CD4-positive, alpha-beta T cell treated with Interleukin-17A for 1 hour (primary cell): ENCODE results near the gene PCDHGB6.
"Not testable (repeated sequence)": the region's sequence is repeated elsewhere in the genome, so short reads cannot be mapped to it uniquely, and the experiment has no call there.

Experiments used
- DNase-seq: peaks from one replicate; pipeline ENCODE4 v3.0.0-alpha.2; 2020

The PCDHGB6 gene

GRCh38 chr5:141419074-141419880, 11.5 kb downstream of the PCDHGB6 start:
- DNase-seq = no peak

- peak; percentile 56 for DNase-seq
Measured at GRCh38 chr5:141420855-141421488, 13.2 kb downstream of the PCDHGB6 start, which contains the start of gene PCDHGA11. Gene PCDHGA11 (plus strand): TSS chr5:141421051. CDS start chr5:141421228, 177 bp downstream.

- DNase-seq = no peak
Measured at GRCh38 chr5:141421489-141421855, 13.7 kb downstream of the PCDHGB6 start.

GRCh38 chr5:141422742-141423291, 15.0 kb downstream of the PCDHGB6 start:
- no peak for DNase-seq

- no peak for DNase-seq
Measured at GRCh38 chr5:141427783-141428426, 20.1 kb downstream of the PCDHGB6 start.

DNA sequence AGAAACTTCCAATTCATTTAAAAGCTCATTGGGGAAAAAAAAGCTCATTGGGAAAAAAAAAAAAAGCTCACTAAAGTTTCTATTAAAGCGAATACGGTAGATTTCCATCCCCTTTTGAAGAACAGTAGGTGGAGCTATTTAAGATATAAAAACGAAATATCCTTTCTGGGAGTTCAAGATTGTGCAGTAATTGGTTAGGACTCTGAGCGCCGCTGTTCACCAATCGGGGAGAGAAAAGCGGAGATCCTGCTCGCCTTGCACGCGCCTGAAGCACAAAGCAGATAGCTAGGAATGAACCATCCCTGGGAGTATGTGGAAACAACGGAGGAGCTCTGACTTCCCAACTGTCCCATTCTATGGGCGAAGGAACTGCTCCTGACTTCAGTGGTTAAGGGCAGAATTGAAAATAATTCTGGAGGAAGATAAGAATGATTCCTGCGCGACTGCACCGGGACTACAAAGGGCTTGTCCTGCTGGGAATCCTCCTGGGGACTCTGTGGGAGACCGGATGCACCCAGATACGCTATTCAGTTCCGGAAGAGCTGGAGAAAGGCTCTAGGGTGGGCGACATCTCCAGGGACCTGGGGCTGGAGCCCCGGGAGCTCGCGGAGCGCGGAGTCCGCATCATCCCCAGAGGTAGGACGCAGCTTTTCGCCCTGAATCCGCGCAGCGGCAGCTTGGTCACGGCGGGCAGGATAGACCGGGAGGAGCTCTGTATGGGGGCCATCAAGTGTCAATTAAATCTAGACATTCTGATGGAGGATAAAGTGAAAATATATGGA, 22.7 kb downstream of the PCDHGB6 start, which contains the start of gene PCDHGA12:
Gene PCDHGA12 (plus strand): TSS at position 176 of the 782 bp plus-strand sequence. CDS start 253 bp downstream, at position 429.
- peak; percentile 41 for DNase-seq

DNA sequence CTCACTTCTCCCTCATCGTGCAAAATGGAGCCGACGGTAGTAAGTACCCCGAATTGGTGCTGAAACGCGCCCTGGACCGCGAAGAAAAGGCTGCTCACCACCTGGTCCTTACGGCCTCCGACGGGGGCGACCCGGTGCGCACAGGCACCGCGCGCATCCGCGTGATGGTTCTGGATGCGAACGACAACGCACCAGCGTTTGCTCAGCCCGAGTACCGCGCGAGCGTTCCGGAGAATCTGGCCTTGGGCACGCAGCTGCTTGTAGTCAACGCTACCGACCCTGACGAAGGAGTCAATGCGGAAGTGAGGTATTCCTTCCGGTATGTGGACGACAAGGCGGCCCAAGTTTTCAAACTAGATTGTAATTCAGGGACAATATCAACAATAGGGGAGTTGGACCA, 23.5 kb downstream of the PCDHGB6 start:
- DNase-seq = no peak

DNA sequence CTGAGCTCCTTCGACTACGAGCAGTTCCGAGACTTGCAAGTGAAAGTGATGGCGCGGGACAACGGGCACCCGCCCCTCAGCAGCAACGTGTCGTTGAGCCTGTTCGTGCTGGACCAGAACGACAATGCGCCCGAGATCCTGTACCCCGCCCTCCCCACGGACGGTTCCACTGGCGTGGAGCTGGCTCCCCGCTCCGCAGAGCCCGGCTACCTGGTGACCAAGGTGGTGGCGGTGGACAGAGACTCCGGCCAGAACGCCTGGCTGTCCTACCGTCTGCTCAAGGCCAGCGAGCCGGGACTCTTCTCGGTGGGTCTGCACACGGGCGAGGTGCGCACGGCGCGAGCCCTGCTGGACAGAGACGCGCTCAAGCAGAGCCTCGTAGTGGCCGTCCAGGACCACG, 24.5 kb downstream of the PCDHGB6 start:
- DNase-seq = not testable (repeated sequence)

- DNase-seq = not testable (repeated sequence)
Measured at GRCh38 chr5:141432726-141433125, 24.9 kb downstream of the PCDHGB6 start.

DNA sequence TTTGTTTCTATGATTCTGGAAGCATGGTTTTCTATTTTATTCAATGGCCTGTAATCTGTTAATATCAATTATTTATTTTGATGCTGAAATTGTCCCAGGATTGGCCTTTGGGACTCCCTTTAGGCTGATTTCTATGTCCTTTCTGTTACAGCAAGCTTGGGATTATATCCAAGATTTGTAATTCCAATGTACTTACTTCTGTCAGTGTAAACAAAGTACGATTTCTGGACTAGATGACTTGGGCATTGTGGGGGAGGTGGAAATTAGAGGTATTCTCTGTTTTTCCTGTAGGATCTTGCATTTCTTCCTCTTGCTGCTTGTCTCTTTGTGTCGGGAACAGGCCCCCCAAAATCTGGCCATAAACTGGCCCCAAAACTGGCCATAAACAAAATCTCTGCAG, 26.2 kb downstream of the PCDHGB6 start:
- DNase-seq = no peak

- DNase-seq = no peak
Measured at GRCh38 chr5:141437221-141437620, 29.4 kb downstream of the PCDHGB6 start.

- no peak for DNase-seq
Measured at GRCh38 chr5:141439411-141440141, 31.8 kb downstream of the PCDHGB6 start.

- no peak for DNase-seq
Measured at GRCh38 chr5:141440341-141440740, 32.5 kb downstream of the PCDHGB6 start.

DNA sequence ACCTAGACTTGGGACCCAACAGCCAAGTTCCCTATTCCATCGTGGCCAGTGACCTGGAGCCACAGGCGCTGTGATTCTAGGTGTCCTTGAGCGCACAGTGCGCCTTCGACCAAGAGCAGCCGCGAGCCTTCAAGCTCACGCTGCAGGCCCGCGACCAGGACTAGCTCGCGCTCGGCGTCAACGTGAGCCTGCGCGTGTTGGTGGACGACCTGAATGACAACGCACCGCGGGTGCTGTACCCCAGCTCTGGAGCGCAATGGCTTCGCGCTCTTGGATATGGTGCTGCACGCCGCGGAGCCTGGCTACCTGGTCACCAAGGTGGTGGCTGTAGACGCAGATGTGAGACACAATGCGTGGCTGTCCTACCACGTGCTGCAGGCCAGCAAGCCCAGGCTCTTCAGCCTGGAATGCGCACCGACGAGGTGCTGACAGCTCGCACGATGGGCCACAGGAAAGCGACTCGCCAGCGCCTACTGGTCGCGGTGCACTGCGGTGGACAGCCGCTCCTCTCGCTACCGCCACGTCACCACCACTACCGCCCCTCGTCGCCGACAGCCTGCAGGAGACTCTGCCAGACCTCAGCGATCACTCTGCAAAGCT, 33.9 kb downstream of the PCDHGB6 start:
- DNase-seq = no peak
